HG02610 (cell line): Measurements from ENCODE around the gene DNAH12.
"Not testable (repeated sequence)": the region's sequence is repeated elsewhere in the genome, so short reads cannot be mapped to it uniquely, and the experiment has no call there.

ENCODE experiments used
- ATAC-seq: cut with Tn5 transposase; IDR thresholded peaks from one replicate; pipeline ENCODE4 v1.9.1; 2021; ENCODE audit warnings: mild to moderate bottlenecking, moderate library complexity; ENCODE audit not compliant: unreplicated experiment

DNAH12 gene

GRCh38 chr3:57331078-57331610, 213.0 kb downstream of the DNAH12 start:
- ATAC-seq, result no peak

- ATAC-seq, result not testable (repeated sequence)
Measured at GRCh38 chr3:57326498-57326897, 217.6 kb downstream of the DNAH12 start.

- ATAC-seq, result no peak
Measured at GRCh38 chr3:57314204-57314603, 229.9 kb downstream of the DNAH12 start.

- no peak for ATAC-seq
Measured at GRCh38 chr3:57309769-57310360, 234.3 kb downstream of the DNAH12 start.

GRCh38 chr3:57303520-57303919, 240.6 kb downstream of the DNAH12 start:
- ATAC-seq, result not testable (repeated sequence)

GRCh38 chr3:57298041-57298440, 246.1 kb downstream of the DNAH12 start:
- ATAC-seq, result no peak

- no peak for ATAC-seq
Measured at GRCh38 chr3:57292897-57293526, 251.1 kb downstream of the DNAH12 start.

GRCh38 chr3:57292159-57292896, 251.8 kb downstream of the DNAH12 start, which contains the start of gene ASB14:
ASB14 (minus strand) TSS chr3:57292685; CDS start chr3:57292033, 652 bp downstream.
- ATAC-seq, result no peak

GRCh38 chr3:57288403-57288802, 255.7 kb downstream of the DNAH12 start:
- no peak for ATAC-seq

GRCh38 chr3:57287205-57287604, 256.9 kb downstream of the DNAH12 start:
- no peak for ATAC-seq

GRCh38 chr3:57283334-57283733, 260.8 kb downstream of the DNAH12 start:
- no peak for ATAC-seq

GRCh38 chr3:57281715-57282114, 262.4 kb downstream of the DNAH12 start:
- ATAC-seq, result no peak

GRCh38 chr3:57279685-57280084, 264.5 kb downstream of the DNAH12 start:
- ATAC-seq, result no peak

- no peak for ATAC-seq
Measured at GRCh38 chr3:57278237-57278636, 265.9 kb downstream of the DNAH12 start.

GRCh38 chr3:57275393-57275792, 268.8 kb downstream of the DNAH12 start:
- ATAC-seq, result no peak

GRCh38 chr3:57274845-57275244, 269.3 kb downstream of the DNAH12 start:
- no peak for ATAC-seq

- ATAC-seq, result no peak
Measured at GRCh38 chr3:57268416-57268815, 275.7 kb downstream of the DNAH12 start.

- no peak for ATAC-seq
Measured at GRCh38 chr3:57261929-57262328, 282.2 kb downstream of the DNAH12 start.

- ATAC-seq, result no peak
Measured at GRCh38 chr3:57261119-57261518, 283.0 kb downstream of the DNAH12 start.

GRCh38 chr3:57257678-57258077, 286.5 kb downstream of the DNAH12 start:
- no peak for ATAC-seq

- no peak for ATAC-seq
Measured at GRCh38 chr3:57256844-57257243, 287.3 kb downstream of the DNAH12 start.

- no peak for ATAC-seq
Measured at GRCh38 chr3:57252404-57252803, 291.7 kb downstream of the DNAH12 start.
